Endothelial cell of umbilical vein (primary cell): Measurements from ENCODE around the gene CIB2. TPM values are rescaled to one million over a fixed set of nuclear protein-coding genes. Genes with fewer than 3 reads are reported as not detected.

Source experiments
- BruUV-seq: library from RNA; stranded (reverse); fragments of 400-500 nt; replicated peaks from 2 replicates; lab custom pipeline; 2021; lab: Mats Ljungman, UMichigan
- CTCF ChIA-PET: fragments of 300-600, 350-600 bp; sonication (Branson Sonifier 250); formaldehyde crosslinking; loops from one replicate; lab custom pipeline; 2021; ENCODE audit warnings: antibody characterized with exemption, inconsistent platforms; lab: Charles Lee
- POLR2A ChIA-PET: fragments of 300-600, 350-600 bp; sonication (Branson Sonifier 250); formaldehyde crosslinking; loops from one replicate; lab custom pipeline; 2021; ENCODE audit warnings: antibody characterized with exemption, inconsistent platforms; lab: Charles Lee
- DNase-seq: peaks from one replicate; pipeline ENCODE4 v3.0.0-alpha.2; 2011; ENCODE audit warnings: low read depth, low spot score
- FAIRE-seq: peaks from 2 replicates; lab custom pipeline; 2011; peaks lifted over from hg19 to GRCh38; lab: Jason Lieb, UNC
- H2AFZ ChIP-seq: 2 replicates; pipeline ENCODE4 v1.6.0; 2012; ENCODE audit warnings: low read depth, low read length, control low read depth, inconsistent platforms
- H3K27ac ChIP-seq: 2 replicates; pipeline ENCODE4 v1.5.1; 2011; ENCODE audit warnings: low read depth, mild to moderate bottlenecking, control low read depth, low read length, moderate library complexity; ENCODE audit not compliant: insufficient read depth
- H3K27me3 ChIP-seq, 2 experiments: 2 replicates each; pipeline versions ENCODE4 v1.6.0 to v1.6.1; 2011; ENCODE audit warnings: low read length in 2 of 2, mixed read lengths in 1 of 2; ENCODE audit not compliant: control insufficient read depth in 2 of 2, insufficient read depth in 2 of 2
- H3K36me3 ChIP-seq, 2 experiments: 2 replicates in 1 of 2; 3 replicates in 1 of 2; pipeline ENCODE4 v1.5.1; 2011; ENCODE audit warnings: low read length in 2 of 2, mild to moderate bottlenecking in 1 of 2, moderate library complexity in 1 of 2; ENCODE audit not compliant: control insufficient read depth in 2 of 2, insufficient read depth in 2 of 2; ENCODE audit errors: extremely low read depth in 1 of 2
- H3K4me1 ChIP-seq: 3 replicates; pipeline ENCODE4 v1.5.1; 2011; ENCODE audit warnings: mild to moderate bottlenecking, low read length; ENCODE audit not compliant: control insufficient read depth, insufficient read depth; ENCODE audit errors: extremely low read depth
- H3K4me2 ChIP-seq: 2 replicates; pipeline ENCODE4 v1.6.1; 2011; ENCODE audit warnings: low read length, control low read depth, mixed read lengths; ENCODE audit not compliant: insufficient read depth
- H3K4me3 ChIP-seq, 3 experiments: fragments of 200-600 bp in 1 of 3; sonication (generic), shearing (Covaris generic) in 1 of 3; replicated peaks in 1 of 3; 2 replicates each; pipeline ENCODE4 v1.5.1; 2011 to 2016; ENCODE audit warnings: control low read depth in 3 of 3, low read length in 3 of 3, mild to moderate bottlenecking in 2 of 3, inconsistent platforms in 1 of 3, low read depth in 1 of 3, moderate library complexity in 1 of 3; ENCODE audit not compliant: insufficient read depth in 1 of 3
- H3K79me2 ChIP-seq: 2 replicates; pipeline ENCODE4 v1.6.0; 2012; ENCODE audit warnings: low read length, inconsistent platforms; ENCODE audit not compliant: control insufficient read depth, insufficient read depth
- H3K9ac ChIP-seq: replicated peaks from 2 replicates; pipeline ENCODE3; 2011; ENCODE audit warnings: low read length, control low read depth; ENCODE audit not compliant: insufficient read depth; ENCODE audit errors: extremely low read depth
- H3K9me1 ChIP-seq: replicated peaks from 3 replicates; pipeline ENCODE4 v1.6.0; 2011; ENCODE audit warnings: mild to moderate bottlenecking, low read length; ENCODE audit not compliant: control insufficient read depth, insufficient read depth; ENCODE audit errors: extremely low read depth
- H3K9me3 ChIP-seq: replicated peaks from 2 replicates; pipeline ENCODE4 v1.5.1; 2012; ENCODE audit warnings: low read length, inconsistent platforms; ENCODE audit not compliant: control insufficient read depth, insufficient read depth
- H4K20me1 ChIP-seq: replicated peaks from 2 replicates; pipeline ENCODE3; 2011; ENCODE audit warnings: mild to moderate bottlenecking, low read length; ENCODE audit not compliant: control insufficient read depth, insufficient read depth; ENCODE audit errors: extremely low read depth
- CTCF ChIP-seq, 2 donors: IDR thresholded peaks; 1 replicate in 1 of 2; 2 replicates in 1 of 2; pipeline ENCODE4 v1.5.1; 2011; ENCODE audit warnings: low read length in 2 of 2, mild to moderate bottlenecking in 2 of 2, moderate library complexity in 2 of 2, control low read depth in 1 of 2, inconsistent platforms in 1 of 2, low read depth in 1 of 2; ENCODE audit not compliant: insufficient read depth in 1 of 2; ENCODE audit errors: extremely low read depth in 1 of 2
- EZH2 ChIP-seq: IDR thresholded peaks from 2 replicates; pipeline ENCODE4 v1.6.1; 2012; ENCODE audit warnings: borderline replicate concordance, low read depth, mild to moderate bottlenecking, moderate library complexity, low read length, inconsistent platforms; ENCODE audit not compliant: severe bottlenecking
- FOS ChIP-seq: IDR thresholded peaks from 2 replicates; pipeline ENCODE4 v1.6.1; 2011; ENCODE audit warnings: mild to moderate bottlenecking, low read length, moderate library complexity, borderline replicate concordance; ENCODE audit not compliant: insufficient read depth
- GATA2 ChIP-seq: IDR thresholded peaks from 2 replicates; pipeline ENCODE4 v1.7.0; 2011; ENCODE audit warnings: low read depth, mild to moderate bottlenecking, moderate library complexity, mixed read lengths, low read length; ENCODE audit not compliant: insufficient read length, insufficient read depth
- JUN ChIP-seq: IDR thresholded peaks from 2 replicates; pipeline ENCODE4 v1.6.1; 2011; ENCODE audit warnings: borderline replicate concordance, low read depth; ENCODE audit not compliant: insufficient read length, insufficient read depth
- MAX ChIP-seq: IDR thresholded peaks from 2 replicates; pipeline ENCODE4 v1.6.1; 2011; ENCODE audit not compliant: insufficient read depth, insufficient read length
- MYC ChIP-seq: IDR thresholded peaks from one replicate; pipeline ENCODE4 v1.6.1; 2011; ENCODE audit warnings: mild to moderate bottlenecking, low read depth, low read length
- POLR2A ChIP-seq: IDR thresholded peaks from 2 replicates; pipeline ENCODE4 v1.6.1; 2012; ENCODE audit warnings: low read depth, mild to moderate bottlenecking, control low read depth, low read length
- POLR2AphosphoS5 ChIP-seq: IDR thresholded peaks from 2 replicates; pipeline ENCODE4 v1.6.1; 2012; ENCODE audit warnings: low read depth, mild to moderate bottlenecking, control low read depth, low read length, moderate library complexity; ENCODE audit not compliant: insufficient read depth
- dilution Hi-C: fragments of 300-500 bp; cut with MboI; formaldehyde crosslinking; loops from one replicate; pipeline ENCODE4 v1.15.0; 2019; ENCODE audit warnings: low sequenced_read_pairs; ENCODE audit not compliant: extremely low pct_ligation_motif_present
- intact Hi-C: fragments of 100-400 bp; cut with micrococcal nuclease; formaldehyde crosslinking; loops from one replicate; pipeline ENCODE4 v1.10.0; 2022
- polyA plus RNA-seq, 4 experiments: library from polyadenylated mRNA; depleted of rRNA in 3 of 4; stranded (reverse) in 3 of 4; unstranded in 1 of 4; fragments of >200 nt; gene quantifications; 2 replicates each; pipeline versions ENCODE4 v1.2.1 to v1.2.3, GENCODE V29; 2011 to 2012; ENCODE audit warnings: missing spikeins in 1 of 4
- total RNA-seq: library from RNA; stranded (reverse); gene quantifications from 2 replicates; pipeline ENCODE4 v1.2.3, GENCODE V29; 2021

CIB2 gene
- total and polyA plus RNA-seq, 2 donors (not counting 3 experiments of a cell fraction or from before 2014, with no cell fraction given), result 4.0 to 7.7 TPM

- TF ChIP-seq CTCF (IDR thresholded peaks at IDR 0.05; ENCODE audit: extremely low read depth in 1 of 2, insufficient read depth in 1 of 2, low read depth in 1 of 2, low read length in 2 of 2) (no peak), MYC (no peak), POLR2A (no peak)
- Histone ChIP-seq H3K9me3 (no peaks in the 10 kb centered on the region), H3K4me2 (no peak overlapping the region), H4K20me1 (no peaks in the 10 kb centered on the region), H3K9ac (no peak overlapping the region), H3K36me3 (no peaks in the 10 kb centered on the region), H2AFZ (no peak overlapping the region), H3K4me3 (no peak overlapping the region), H3K27ac (no peak overlapping the region), H3K9me1 (no peaks in the 10 kb centered on the region), H3K4me1 (peaks cover 41% of the 10 kb centered on the region), H3K27me3 (no peaks in the 10 kb centered on the region), H3K79me2 (peaks cover 60% of the 10 kb centered on the region)
- DNase-seq (no peak), FAIRE-seq (no peak)
- intact Hi-C loops (no loop called here), dilution Hi-C loops (no loop called here)
- ChIA-PET CTCF (interaction anchor here (1.0 to 2.4 kb wide), 4 partner anchors 8 to 51 kb away, joined by 3 to 11 read pairs (median 9); no protein-coding TSS in a partner anchor), POLR2A (no interaction called here)
- BruUV-seq, result no TSS peak
These were observed 73.4 kb downstream of the CIB2 start for GRCh38 chr15:78057803-78058202.

- FAIRE-seq (peak; percentile 71), DNase-seq (peak; percentile 61)
- TF ChIP-seq JUN, result peak; percentile 36
- TF ChIP-seq POLR2A, result no peak
- no peak for TF ChIP-seq GATA2
- TF ChIP-seq CTCF (IDR thresholded peaks at IDR 0.05; ENCODE audit: extremely low read depth in 1 of 2, insufficient read depth in 1 of 2, low read depth in 1 of 2, low read length in 2 of 2), result no peak
- peak; percentile 51 for TF ChIP-seq FOS
- TF ChIP-seq MYC, result no peak
- TF ChIP-seq POLR2AphosphoS5, result no peak
- no peak for TF ChIP-seq EZH2
- no peak for TF ChIP-seq MAX
- Histone ChIP-seq H3K9me1 (no peaks in the 10 kb centered on the region), H3K79me2 (peaks cover 55% of the 10 kb centered on the region), H2AFZ (no peak overlapping the region), H3K4me3 (no peak overlapping the region), H3K4me2 (peak overlapping the region; percentile 18), H3K9ac (peak overlapping the region; percentile 52), H3K36me3 (no peaks in the 10 kb centered on the region), H3K27me3 (no peaks in the 10 kb centered on the region), H3K4me1 (peaks cover 47% of the 10 kb centered on the region), H3K9me3 (no peaks in the 10 kb centered on the region), H3K27ac (peak overlapping the region; percentile 74), H4K20me1 (no peaks in the 10 kb centered on the region)
- BruUV-seq, result no TSS peak
- intact Hi-C loops (loop anchor here (1.0 kb wide), 1 partner anchor 21 kb away; no protein-coding TSS in a partner anchor), dilution Hi-C loops (no loop called here)
- ChIA-PET CTCF (interaction anchor here (1.0 to 2.3 kb wide), 8 partner anchors 9 to 61 kb away, joined by 3 to 11 read pairs (median 4); no protein-coding TSS in a partner anchor), POLR2A (no interaction called here)
These were observed 74.5 kb downstream of the CIB2 start for GRCh38 chr15:78056714-78057269.
